Testis (tissue), 2 donors: ENCODE measurements around the gene FCHSD2.

Experiments used
- POLR2A ChIP-seq: fragments of 450-650 bp; IDR thresholded peaks from one replicate; pipeline ENCODE4 v1.6.1; 2017; ENCODE audit warnings: antibody characterized with exemption, mild to moderate bottlenecking, moderate library complexity
- TF ChIP-seq, protein P1 (sequence below), 3 experiments: fragments of 450-650 bp in 2 of 3; fragments of 200-600 bp in 1 of 3; sonication (generic) in 1 of 3; IDR thresholded peaks; one replicate each; pipeline ENCODE4 v1.5.1; 2016 to 2019; ENCODE audit warnings: antibody characterized with exemption in 3 of 3, mild to moderate bottlenecking in 2 of 3, moderate library complexity in 1 of 3

GRCh38 chr11:72885749-72886609 lies 256.1 kb downstream of the FCHSD2 start:
- TF ChIP-seq, protein P1, sequence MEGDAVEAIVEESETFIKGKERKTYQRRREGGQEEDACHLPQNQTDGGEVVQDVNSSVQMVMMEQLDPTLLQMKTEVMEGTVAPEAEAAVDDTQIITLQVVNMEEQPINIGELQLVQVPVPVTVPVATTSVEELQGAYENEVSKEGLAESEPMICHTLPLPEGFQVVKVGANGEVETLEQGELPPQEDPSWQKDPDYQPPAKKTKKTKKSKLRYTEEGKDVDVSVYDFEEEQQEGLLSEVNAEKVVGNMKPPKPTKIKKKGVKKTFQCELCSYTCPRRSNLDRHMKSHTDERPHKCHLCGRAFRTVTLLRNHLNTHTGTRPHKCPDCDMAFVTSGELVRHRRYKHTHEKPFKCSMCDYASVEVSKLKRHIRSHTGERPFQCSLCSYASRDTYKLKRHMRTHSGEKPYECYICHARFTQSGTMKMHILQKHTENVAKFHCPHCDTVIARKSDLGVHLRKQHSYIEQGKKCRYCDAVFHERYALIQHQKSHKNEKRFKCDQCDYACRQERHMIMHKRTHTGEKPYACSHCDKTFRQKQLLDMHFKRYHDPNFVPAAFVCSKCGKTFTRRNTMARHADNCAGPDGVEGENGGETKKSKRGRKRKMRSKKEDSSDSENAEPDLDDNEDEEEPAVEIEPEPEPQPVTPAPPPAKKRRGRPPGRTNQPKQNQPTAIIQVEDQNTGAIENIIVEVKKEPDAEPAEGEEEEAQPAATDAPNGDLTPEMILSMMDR (IDR thresholded peaks at IDR 0.05), result no peak
- TF ChIP-seq POLR2A, result no peak
